Activated CD4-positive, alpha-beta T cell treated with anti-CD3 and anti-CD28 coated beads for 4 hours (primary cell): ENCODE data around the gene POLR3A.
"Not testable (repeated sequence)": the region's sequence is repeated elsewhere in the genome, so short reads cannot be mapped to it uniquely, and the experiment has no call there.

Experiments used
- DNase-seq, 2 donors: peaks; one replicate each; pipeline ENCODE4 v3.0.0-alpha.2; 2020

The POLR3A gene

GRCh38 chr10:78019264-78019663 lies 10.1 kb downstream of the POLR3A start:
- no peak for DNase-seq

- no peak for DNase-seq
Measured at GRCh38 chr10:78017856-78018255, 11.5 kb downstream of the POLR3A start.

GRCh38 chr10:78015546-78015945 lies 13.8 kb downstream of the POLR3A start:
- DNase-seq = no peak

- no peak for DNase-seq
Measured at GRCh38 chr10:78013564-78013963, 15.8 kb downstream of the POLR3A start.

GRCh38 chr10:78011065-78011464 lies 18.2 kb downstream of the POLR3A start:
- no peak for DNase-seq

- DNase-seq = no peak
Measured at GRCh38 chr10:78010278-78010677, 19.0 kb downstream of the POLR3A start.

- DNase-seq = no peak
Measured at GRCh38 chr10:78009662-78010061, 19.7 kb downstream of the POLR3A start.

- no peak for DNase-seq
Measured at GRCh38 chr10:78007172-78007571, 22.1 kb downstream of the POLR3A start.

GRCh38 chr10:78004215-78005026 lies 24.9 kb downstream of the POLR3A start:
- DNase-seq = no peak

GRCh38 chr10:78002541-78003288 lies 26.6 kb downstream of the POLR3A start:
- DNase-seq = no peak

GRCh38 chr10:78000956-78001472 lies 28.3 kb downstream of the POLR3A start:
- DNase-seq = no peak

GRCh38 chr10:78000206-78000605 lies 29.1 kb downstream of the POLR3A start:
- no peak for DNase-seq

- not testable (repeated sequence) for DNase-seq
Measured at GRCh38 chr10:77998780-77999179, 30.5 kb downstream of the POLR3A start.

- no peak for DNase-seq
Measured at GRCh38 chr10:77993620-77994019, 35.7 kb downstream of the POLR3A start.

- no peak for DNase-seq
Measured at GRCh38 chr10:77989081-77989724, 40.1 kb downstream of the POLR3A start.

GRCh38 chr10:77987671-77988255 lies 41.6 kb downstream of the POLR3A start:
- DNase-seq = no peak

GRCh38 chr10:77984986-77985385 lies 44.3 kb downstream of the POLR3A start:
- no peak for DNase-seq

GRCh38 chr10:77983384-77984341 lies 45.7 kb downstream of the POLR3A start:
- no peak for DNase-seq

GRCh38 chr10:77981281-77981680 lies 48.0 kb downstream of the POLR3A start:
- no peak for DNase-seq

- no peak for DNase-seq
Measured at GRCh38 chr10:77979221-77979620, 50.1 kb downstream of the POLR3A start.

- DNase-seq = no peak
Measured at GRCh38 chr10:77978360-77978759, 51.0 kb downstream of the POLR3A start.

GRCh38 chr10:77977934-77978333 lies 51.4 kb downstream of the POLR3A start:
- DNase-seq = no peak
